ENCODE results near the gene SCAF4.

Gene SCAF4

DNA sequence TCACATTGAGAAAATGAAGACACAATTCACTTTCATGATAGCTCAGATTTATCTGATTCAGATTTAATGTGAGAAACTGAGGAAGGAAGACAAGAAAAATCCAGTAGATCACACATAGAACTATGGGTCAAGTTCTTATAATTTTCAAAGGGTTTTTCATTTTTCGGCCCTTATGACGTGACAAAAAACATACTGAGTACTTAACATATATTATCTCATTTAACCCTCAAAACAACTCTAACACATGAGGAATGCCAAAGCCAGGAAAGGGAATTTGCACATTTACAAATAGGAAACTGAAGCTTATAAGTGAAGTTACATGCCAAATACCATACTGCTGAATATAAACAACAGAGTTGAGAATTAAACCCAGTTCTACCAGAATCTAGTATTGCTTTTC is 44.8 kb downstream of the SCAF4 start:
- Histone ChIP-seq H3K4me2 (ENCODE audit: low read length) (no peak overlapping the region), H3F3A (ENCODE audit: insufficient read depth, low read length) (no peaks in the 10 kb centered on the region), H4K20me1 (ENCODE audit: insufficient read depth, low read length) (no peaks in the 10 kb centered on the region; the same call in 1 of the 2 replicates), H3K27ac (ENCODE audit: low read depth, low read length, poor library complexity, severe bottlenecking) (no peak overlapping the region), H3K27me3 (ENCODE audit: insufficient read depth, low read length) (no peaks in the 10 kb centered on the region), H3K79me2 (ENCODE audit: insufficient read depth, low read length) (peaks cover 4% of the 10 kb centered on the region; the same call in 1 of the 2 replicates), H3K9ac (ENCODE audit: low read length) (no peak overlapping the region), H3K9me2 (ENCODE audit: low read depth, low read length) (no peaks in the 10 kb centered on the region), H3K9me3 (ENCODE audit: low read length) (no peaks in the 10 kb centered on the region), H3K36me3 (ENCODE audit: insufficient read depth, low read length) (peaks cover 95% of the 10 kb centered on the region), H3K4me3 (ENCODE audit: low read depth, low read length, poor library complexity, severe bottlenecking) (no peak overlapping the region), H3K4me1 (ENCODE audit: insufficient read depth, low read length, severe bottlenecking) (no peaks in the 10 kb centered on the region), H2AFZ (ENCODE audit: low read length) (no peak overlapping the region)
- TF ChIP-seq, protein P1, sequence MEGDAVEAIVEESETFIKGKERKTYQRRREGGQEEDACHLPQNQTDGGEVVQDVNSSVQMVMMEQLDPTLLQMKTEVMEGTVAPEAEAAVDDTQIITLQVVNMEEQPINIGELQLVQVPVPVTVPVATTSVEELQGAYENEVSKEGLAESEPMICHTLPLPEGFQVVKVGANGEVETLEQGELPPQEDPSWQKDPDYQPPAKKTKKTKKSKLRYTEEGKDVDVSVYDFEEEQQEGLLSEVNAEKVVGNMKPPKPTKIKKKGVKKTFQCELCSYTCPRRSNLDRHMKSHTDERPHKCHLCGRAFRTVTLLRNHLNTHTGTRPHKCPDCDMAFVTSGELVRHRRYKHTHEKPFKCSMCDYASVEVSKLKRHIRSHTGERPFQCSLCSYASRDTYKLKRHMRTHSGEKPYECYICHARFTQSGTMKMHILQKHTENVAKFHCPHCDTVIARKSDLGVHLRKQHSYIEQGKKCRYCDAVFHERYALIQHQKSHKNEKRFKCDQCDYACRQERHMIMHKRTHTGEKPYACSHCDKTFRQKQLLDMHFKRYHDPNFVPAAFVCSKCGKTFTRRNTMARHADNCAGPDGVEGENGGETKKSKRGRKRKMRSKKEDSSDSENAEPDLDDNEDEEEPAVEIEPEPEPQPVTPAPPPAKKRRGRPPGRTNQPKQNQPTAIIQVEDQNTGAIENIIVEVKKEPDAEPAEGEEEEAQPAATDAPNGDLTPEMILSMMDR (IDR thresholded peaks at IDR 0.05; ENCODE audit: low read length), result no peak

DNA sequence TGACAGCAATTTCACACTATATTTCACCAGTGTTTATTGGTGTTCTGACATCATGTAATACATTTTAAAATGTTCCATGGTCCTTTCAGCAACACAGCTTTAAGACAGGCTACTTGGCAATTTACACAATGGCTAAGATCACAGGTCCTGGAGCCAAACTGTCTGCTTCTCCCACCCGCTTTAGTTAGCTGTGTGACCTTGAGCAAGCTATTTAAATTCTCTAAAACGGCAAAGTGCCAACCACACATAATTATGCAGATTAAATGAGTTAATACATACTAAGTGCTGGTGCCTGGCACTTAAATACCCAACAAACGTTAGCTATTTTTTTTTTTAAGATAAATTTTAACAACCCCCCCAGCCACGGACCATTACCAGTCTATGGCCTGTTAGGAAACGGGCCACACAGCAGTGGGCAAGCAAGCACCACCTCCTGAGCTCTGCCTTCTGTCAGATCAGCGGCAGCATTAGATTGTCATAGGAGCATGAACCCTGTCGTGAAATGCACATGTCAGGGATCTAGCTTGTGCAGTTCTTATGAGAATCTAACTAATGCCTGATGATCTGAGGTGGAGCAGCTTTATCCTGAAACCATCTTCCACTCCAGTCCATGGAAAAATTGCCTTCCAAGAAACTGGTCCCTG is 45.5 kb downstream of the SCAF4 start:
- no peaks in the 10 kb centered on the region for H3F3A ChIP-seq (ENCODE audit: insufficient read depth, low read length)
- H2AFZ ChIP-seq (ENCODE audit: low read length), result no peak overlapping the region
- no peaks in the 10 kb centered on the region for H3K27me3 ChIP-seq (ENCODE audit: insufficient read depth, low read length)
- peaks cover 4% of the 10 kb centered on the region; the same call in 1 of the 2 replicates for H3K79me2 ChIP-seq (ENCODE audit: insufficient read depth, low read length)
- H3K36me3 ChIP-seq (ENCODE audit: insufficient read depth, low read length), result peaks cover 94% of the 10 kb centered on the region
- no peak overlapping the region for H3K4me3 ChIP-seq (ENCODE audit: low read depth, low read length, poor library complexity, severe bottlenecking)
- H3K9me2 ChIP-seq (ENCODE audit: low read depth, low read length), result no peaks in the 10 kb centered on the region
- H4K20me1 ChIP-seq (ENCODE audit: insufficient read depth, low read length), result no peaks in the 10 kb centered on the region; the same call in 1 of the 2 replicates
- no peak overlapping the region for H3K27ac ChIP-seq (ENCODE audit: low read depth, low read length, poor library complexity, severe bottlenecking)
- no peak overlapping the region for H3K9ac ChIP-seq (ENCODE audit: low read length)
- H3K4me2 ChIP-seq (ENCODE audit: low read length), result no peak overlapping the region
- no peaks in the 10 kb centered on the region for H3K9me3 ChIP-seq (ENCODE audit: low read length)
- H3K4me1 ChIP-seq (ENCODE audit: insufficient read depth, low read length, severe bottlenecking), result no peaks in the 10 kb centered on the region
- TF ChIP-seq EZH2 (IDR thresholded peaks at IDR 0.05; ENCODE audit: borderline replicate concordance, low read length), result no peak
- TF ChIP-seq, protein P1 (IDR thresholded peaks at IDR 0.05; ENCODE audit: low read length), result no peak

DNA sequence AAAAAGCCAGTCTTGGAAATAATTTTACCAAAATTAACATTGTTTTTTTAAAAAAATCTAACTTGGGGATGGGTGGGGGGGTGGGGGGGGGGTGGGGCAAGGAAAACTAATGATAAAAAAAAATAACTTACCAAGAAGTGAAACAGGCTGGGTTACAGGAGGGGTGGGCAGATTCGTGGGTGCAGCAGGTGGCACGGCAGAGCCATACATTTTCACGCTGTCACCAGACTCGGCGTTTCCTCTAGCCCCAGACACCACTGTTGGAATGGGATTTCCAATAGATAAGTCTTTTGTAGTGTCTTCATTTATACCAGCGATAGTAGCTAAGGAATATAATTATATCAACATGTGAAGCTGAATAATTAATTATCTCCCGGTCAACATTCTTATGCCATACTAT is 47.0 kb downstream of the SCAF4 start:
- Histone ChIP-seq H4K20me1 (ENCODE audit: insufficient read depth, low read length) (no peaks in the 10 kb centered on the region; the same call in 1 of the 2 replicates), H3K9me2 (ENCODE audit: low read depth, low read length) (no peaks in the 10 kb centered on the region), H3K9ac (ENCODE audit: low read length) (no peak overlapping the region), H3K27ac (ENCODE audit: low read depth, low read length, poor library complexity, severe bottlenecking) (no peak overlapping the region), H3K4me1 (ENCODE audit: insufficient read depth, low read length, severe bottlenecking) (no peaks in the 10 kb centered on the region), H3K4me3 (ENCODE audit: low read depth, low read length, poor library complexity, severe bottlenecking) (no peak overlapping the region), H3K27me3 (ENCODE audit: insufficient read depth, low read length) (no peaks in the 10 kb centered on the region), H3K36me3 (ENCODE audit: insufficient read depth, low read length) (peaks cover 93% of the 10 kb centered on the region), H3K4me2 (ENCODE audit: low read length) (no peak overlapping the region), H3K9me3 (ENCODE audit: low read length) (no peaks in the 10 kb centered on the region), H3F3A (ENCODE audit: insufficient read depth, low read length) (no peaks in the 10 kb centered on the region), H3K79me2 (ENCODE audit: insufficient read depth, low read length) (peaks cover 4% of the 10 kb centered on the region; the same call in 1 of the 2 replicates), H2AFZ (ENCODE audit: low read length) (no peak overlapping the region)
- TF ChIP-seq, protein P1 (IDR thresholded peaks at IDR 0.05; ENCODE audit: low read length), result no peak
- no peak for TF ChIP-seq EZH2 (IDR thresholded peaks at IDR 0.05; ENCODE audit: borderline replicate concordance, low read length)
